ENCODE results near the gene ZNF747.
"Not testable (repeated sequence)": the region's sequence is repeated elsewhere in the genome, so short reads cannot be mapped to it uniquely, and the experiment has no call there.

Gene ZNF747

GRCh38 chr16:30532285-30533145 lies 2.1 kb downstream of the ZNF747 start:
- DNase-seq: no peak

GRCh38 chr16:30530163-30531037 lies 4.3 kb downstream of the ZNF747 start:
- DNase-seq: no peak

GRCh38 chr16:30528799-30529457 lies 5.7 kb downstream of the ZNF747 start:
- DNase-seq: no peak

GRCh38 chr16:30527635-30528178 lies 7.0 kb downstream of the ZNF747 start:
- no peak for DNase-seq

- peak; percentile 97 for DNase-seq
Observed at GRCh38 chr16:30526823-30527634, 7.6 kb downstream of the ZNF747 start.

- no peak for DNase-seq
Observed at GRCh38 chr16:30526137-30526822, 8.4 kb downstream of the ZNF747 start, which contains the start of gene ZNF768. Gene ZNF768 (minus strand): TSS chr16:30526566. CDS start chr16:30526413, 153 bp downstream.

- DNase-seq: no peak
Observed at GRCh38 chr16:30525844-30526136, 8.9 kb downstream of the ZNF747 start.

- no peak for DNase-seq
Observed at GRCh38 chr16:30524575-30525568, 9.8 kb downstream of the ZNF747 start.

- DNase-seq: no peak
Observed at GRCh38 chr16:30523768-30524574, 10.7 kb downstream of the ZNF747 start.

GRCh38 chr16:30522702-30523463 lies 11.8 kb downstream of the ZNF747 start:
- not testable (repeated sequence) for DNase-seq

- DNase-seq: no peak
Observed at GRCh38 chr16:30521873-30522641, 12.6 kb downstream of the ZNF747 start.

GRCh38 chr16:30521476-30521872 lies 13.2 kb downstream of the ZNF747 start:
- no peak for DNase-seq

GRCh38 chr16:30519120-30520049 lies 15.3 kb downstream of the ZNF747 start:
- DNase-seq: no peak

GRCh38 chr16:30518552-30518951 lies 16.1 kb downstream of the ZNF747 start:
- no peak for DNase-seq

GRCh38 chr16:30515275-30515674 lies 19.4 kb downstream of the ZNF747 start:
- DNase-seq: no peak

GRCh38 chr16:30511509-30511908 lies 23.1 kb downstream of the ZNF747 start:
- DNase-seq: no peak

Measured in NK-92 treated with Interleukin-12 subunit alpha and Interleukin-12 subunit beta, amount 100 ng/mL, for 24 hours (cell line).